DOHH2 (cell line): ENCODE measurements around the gene BPHL.
A peak's percentile ranks its signal among the peaks of the same experiment; 100 is the strongest.
"Not testable (repeated sequence)": the region's sequence is repeated elsewhere in the genome, so short reads cannot be mapped to it uniquely, and the experiment has no call there.

Source experiments
- H3F3A ChIP-seq: fragments of 200-600 bp; sonication (generic), shearing (Covaris generic); 2 replicates; pipeline ENCODE4 v1.6.0; 2016; ENCODE audit warnings: antibody characterized with exemption, mild to moderate bottlenecking; ENCODE audit not compliant: control insufficient read depth, insufficient read depth
- H3K27ac ChIP-seq: fragments of 200-600 bp; sonication (generic); 2 replicates; pipeline ENCODE4 v1.5.1; 2014; ENCODE audit warnings: low read depth, mild to moderate bottlenecking, low read length, moderate library complexity
- H3K27me3 ChIP-seq: fragments of 200-600 bp; sonication (generic); 2 replicates; pipeline ENCODE4 v1.6.1; 2014; ENCODE audit warnings: mild to moderate bottlenecking, low read length, mixed read lengths; ENCODE audit not compliant: control insufficient read depth
- H3K36me3 ChIP-seq: fragments of 200-600 bp; sonication (generic); 2 replicates; pipeline ENCODE4 v1.6.1; 2014; ENCODE audit warnings: mild to moderate bottlenecking, low read length, moderate library complexity, mixed read lengths; ENCODE audit not compliant: control insufficient read depth
- H3K4me1 ChIP-seq: fragments of 200-600 bp; sonication (generic); 2 replicates; pipeline ENCODE4 v1.6.1; 2014; ENCODE audit warnings: mild to moderate bottlenecking, low read length, mixed read lengths; ENCODE audit not compliant: control insufficient read depth
- H3K4me2 ChIP-seq: fragments of 200-600 bp; sonication (generic); 2 replicates; pipeline ENCODE4 v1.6.0; 2014; ENCODE audit warnings: mild to moderate bottlenecking, low read length, moderate library complexity
- H3K4me3 ChIP-seq: fragments of 200-600 bp; sonication (generic); 2 replicates; pipeline ENCODE4 v1.5.1; 2014; ENCODE audit warnings: mild to moderate bottlenecking, low read length, mixed read lengths
- H3K79me2 ChIP-seq: fragments of 200-600 bp; sonication (generic); 2 replicates; pipeline ENCODE4 v1.6.1; 2014; ENCODE audit warnings: mild to moderate bottlenecking, low read length, mixed read lengths; ENCODE audit not compliant: control insufficient read depth
- H3K9me2 ChIP-seq: fragments of 200-600 bp; sonication (generic); replicated peaks from 2 replicates; pipeline ENCODE4 v1.6.1; 2014; ENCODE audit warnings: mild to moderate bottlenecking, low read length, mixed read lengths; ENCODE audit not compliant: control insufficient read depth
- H3K9me3 ChIP-seq: fragments of 200-600 bp; sonication (generic); 2 replicates; pipeline ENCODE4 v1.6.1; 2014; ENCODE audit warnings: antibody characterized with exemption, low read length, mixed read lengths; ENCODE audit not compliant: control insufficient read depth, insufficient read depth
- H4K20me1 ChIP-seq: fragments of 200-600 bp; sonication (generic); 2 replicates; pipeline ENCODE4 v1.6.0; 2014; ENCODE audit warnings: low read depth, mild to moderate bottlenecking, antibody characterized with exemption, low read length, moderate library complexity; ENCODE audit not compliant: control insufficient read depth, insufficient read depth
- CTCF ChIP-seq: fragments of 200-600 bp; sonication (generic); IDR thresholded peaks from one replicate; pipeline ENCODE4 v1.5.1; 2014; ENCODE audit warnings: antibody characterized with exemption, mild to moderate bottlenecking, low read depth, low read length; ENCODE audit not compliant: poor library complexity, severe bottlenecking
- EZH2phosphoT487 ChIP-seq: fragments of 200-600 bp; sonication (generic); IDR thresholded peaks from 2 replicates; pipeline ENCODE4 v1.6.1; 2017; ENCODE audit warnings: borderline replicate concordance, mild to moderate bottlenecking, antibody characterized with exemption, low read length, moderate library complexity, mixed read lengths

BPHL gene

GRCh38 chr6:3173636-3174089 lies 55.2 kb downstream of the BPHL start:
- H3K9me2 ChIP-seq: not testable (repeated sequence)

GRCh38 chr6:3175715-3176402 lies 57.3 kb downstream of the BPHL start:
- Histone ChIP-seq H3K4me3 (no peak overlapping the region), H3K27ac (no peak overlapping the region), H3K9me3 (no peaks in the 10 kb centered on the region), H3K9me2 (no peaks in the 10 kb centered on the region), H3F3A (no peaks in the 10 kb centered on the region), H3K4me2 (no peak overlapping the region), H3K36me3 (no peaks in the 10 kb centered on the region), H3K79me2 (no peaks in the 10 kb centered on the region), H3K27me3 (no peaks in the 10 kb centered on the region), H4K20me1 (no peaks in the 10 kb centered on the region), H3K4me1 (peaks cover 7% of the 10 kb centered on the region)
- TF ChIP-seq CTCF: no peak
- no peak for TF ChIP-seq EZH2phosphoT487

More at GRCh38 chr6:3173636-3174089, 55.2 kb downstream of the BPHL start:
- not testable (repeated sequence) for H3K4me1 ChIP-seq, H3K36me3 ChIP-seq, H3K27ac ChIP-seq, H3K4me2 ChIP-seq, H3K9me3 ChIP-seq, H3F3A ChIP-seq, H3K79me2 ChIP-seq, H3K27me3 ChIP-seq, H3K4me3 ChIP-seq, H4K20me1 ChIP-seq

- Histone ChIP-seq H3K4me3 (no peak overlapping the region), H3K9me3 (no peaks in the 10 kb centered on the region)
These were observed 58.2 kb downstream of the BPHL start for GRCh38 chr6:3176562-3177355.

GRCh38 chr6:3178666-3179065 lies 60.2 kb downstream of the BPHL start:
- H3F3A ChIP-seq, H4K20me1 ChIP-seq, H3K36me3 ChIP-seq, H3K4me2 ChIP-seq, H3K4me3 ChIP-seq, H3K27me3 ChIP-seq, H3K9me3 ChIP-seq, H3K27ac ChIP-seq, H3K9me2 ChIP-seq, H3K4me1 ChIP-seq, H3K79me2 ChIP-seq: not testable (repeated sequence)

More at GRCh38 chr6:3176562-3177355, 58.2 kb downstream of the BPHL start:
- Histone ChIP-seq H3K27me3 (peaks cover 3% of the 10 kb centered on the region; the same call in 1 of the 2 replicates), H4K20me1 (no peaks in the 10 kb centered on the region), H3K4me2 (no peak overlapping the region), H3K4me1 (peaks cover 7% of the 10 kb centered on the region), H3F3A (no peaks in the 10 kb centered on the region), H3K79me2 (no peaks in the 10 kb centered on the region), H3K9me2 (no peaks in the 10 kb centered on the region), H3K36me3 (no peaks in the 10 kb centered on the region), H3K27ac (no peak overlapping the region)
- no peak for TF ChIP-seq EZH2phosphoT487

- not testable (repeated sequence) for H4K20me1 ChIP-seq, H3K36me3 ChIP-seq, H3K79me2 ChIP-seq, H3K9me2 ChIP-seq, H3F3A ChIP-seq, H3K4me1 ChIP-seq, H3K27ac ChIP-seq, H3K4me3 ChIP-seq, H3K27me3 ChIP-seq, H3K9me3 ChIP-seq
- 0 out of 2 replicates have a peak overlapping the region, but pooled peaks have one; percentile 19 for H3K4me2 ChIP-seq
These were observed 61.4 kb downstream of the BPHL start for GRCh38 chr6:3179945-3180344.
